EH (cell line): Measurements from ENCODE around the gene SBK2.

Experiments
- DNase-seq: peaks from one replicate; pipeline ENCODE4 v3.0.0-alpha.2; 2015; ENCODE audit warnings: low read depth

The SBK2 gene

GRCh38 chr19:55554302-55554701 is 17.4 kb upstream of the SBK2 start:
- no peak for DNase-seq

GRCh38 chr19:55553217-55554182 is 16.6 kb upstream of the SBK2 start:
- no peak for DNase-seq

GRCh38 chr19:55552620-55553019 is 15.7 kb upstream of the SBK2 start:
- DNase-seq: peak; percentile 92

GRCh38 chr19:55552206-55552605 is 15.3 kb upstream of the SBK2 start:
- DNase-seq: no peak

- peak; percentile 43 for DNase-seq
Observed at GRCh38 chr19:55550321-55550650, 13.4 kb upstream of the SBK2 start.

GRCh38 chr19:55549500-55550320 is 12.8 kb upstream of the SBK2 start:
- peak; percentile 96 for DNase-seq

GRCh38 chr19:55546822-55547614 is 10.1 kb upstream of the SBK2 start:
- peak; percentile 85 for DNase-seq

- DNase-seq: no peak
Observed at GRCh38 chr19:55546011-55546410, 9.1 kb upstream of the SBK2 start.

- no peak for DNase-seq
Observed at GRCh38 chr19:55545443-55545842, 8.5 kb upstream of the SBK2 start, which contains the start of gene SBK3. Gene SBK3 (minus strand): TSS chr19:55545543. CDS start chr19:55545543, 0 bp downstream.

GRCh38 chr19:55544776-55545439 is 8.0 kb upstream of the SBK2 start:
- no peak for DNase-seq

GRCh38 chr19:55544014-55544413 is 7.1 kb upstream of the SBK2 start:
- no peak for DNase-seq

- no peak for DNase-seq
Observed at GRCh38 chr19:55543567-55543966, 6.6 kb upstream of the SBK2 start.

- no peak for DNase-seq
Observed at GRCh38 chr19:55542292-55542855, 5.4 kb upstream of the SBK2 start.

- no peak for DNase-seq
Observed at GRCh38 chr19:55541091-55541490, 4.2 kb upstream of the SBK2 start.

GRCh38 chr19:55540619-55541018 is 3.7 kb upstream of the SBK2 start:
- no peak for DNase-seq

GRCh38 chr19:55539090-55539984 is 2.4 kb upstream of the SBK2 start:
- DNase-seq: no peak

GRCh38 chr19:55538132-55538531 is 1.2 kb upstream of the SBK2 start:
- DNase-seq: no peak

GRCh38 chr19:55537741-55538111 is 793 bp upstream of the SBK2 start:
- DNase-seq: peak; percentile 42

GRCh38 chr19:55536366-55536765 is 567 bp downstream of the SBK2 start:
- DNase-seq: no peak

- DNase-seq: no peak
Observed at GRCh38 chr19:55535965-55536350, 975 bp downstream of the SBK2 start.
